BE2C (cell line): ENCODE results near the gene CTAGE1.
A peak's percentile ranks its signal among the peaks of the same experiment; 100 is the strongest.

ENCODE experiments used
- DNase-seq: peaks from one replicate; pipeline ENCODE4 v3.0.0-alpha.2; 2020
- H3K27me3 ChIP-seq: fragments of 250-450 bp; sonication (Bioruptor Pico); 2 replicates; pipeline ENCODE4 v1.5.1; 2020; ENCODE audit warnings: mild to moderate bottlenecking
- H3K36me3 ChIP-seq: fragments of 250-450 bp; sonication (Bioruptor Pico); 2 replicates; pipeline ENCODE4 v1.5.1; 2020; ENCODE audit warnings: mild to moderate bottlenecking
- H3K4me1 ChIP-seq: fragments of 250-450 bp; sonication (Bioruptor Pico); 2 replicates; pipeline ENCODE4 v1.5.1; 2020
- H3K4me3 ChIP-seq: 2 replicates; pipeline ENCODE4 v1.5.1; 2011; ENCODE audit warnings: low read depth, low read length
- H3K9me3 ChIP-seq: fragments of 250-450 bp; sonication (Bioruptor Pico); 2 replicates; pipeline ENCODE4 v1.5.1; 2020
- TF ChIP-seq, protein P1 (sequence below): IDR thresholded peaks from 2 replicates; pipeline ENCODE4 v1.5.1; 2012; ENCODE audit warnings: mild to moderate bottlenecking, low read depth, low read length

Gene CTAGE1

DNA sequence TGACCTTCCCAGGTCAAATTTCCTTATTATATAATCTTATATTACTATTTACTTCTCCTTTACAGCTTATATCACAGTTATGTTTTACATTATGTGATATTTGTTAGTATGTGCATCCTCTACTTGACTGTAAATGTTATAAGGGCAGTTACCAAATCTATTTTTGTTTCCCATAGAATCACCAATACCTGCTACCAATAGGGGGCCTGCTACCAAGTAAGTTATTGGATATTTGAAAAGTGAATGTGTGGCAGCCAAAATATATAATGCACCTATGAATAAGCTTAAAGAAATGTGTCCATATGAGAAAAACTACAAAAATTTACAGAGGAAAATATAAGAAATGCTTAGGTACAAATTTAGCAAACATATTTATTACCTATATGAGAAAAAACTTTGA, 23.9 kb upstream of the CTAGE1 start:
- Histone ChIP-seq H3K36me3 (no peaks in the 10 kb centered on the region), H3K9me3 (no peaks in the 10 kb centered on the region), H3K4me1 (no peaks in the 10 kb centered on the region), H3K4me3 (no peak overlapping the region), H3K27me3 (no peaks in the 10 kb centered on the region)
- TF ChIP-seq, protein P1, sequence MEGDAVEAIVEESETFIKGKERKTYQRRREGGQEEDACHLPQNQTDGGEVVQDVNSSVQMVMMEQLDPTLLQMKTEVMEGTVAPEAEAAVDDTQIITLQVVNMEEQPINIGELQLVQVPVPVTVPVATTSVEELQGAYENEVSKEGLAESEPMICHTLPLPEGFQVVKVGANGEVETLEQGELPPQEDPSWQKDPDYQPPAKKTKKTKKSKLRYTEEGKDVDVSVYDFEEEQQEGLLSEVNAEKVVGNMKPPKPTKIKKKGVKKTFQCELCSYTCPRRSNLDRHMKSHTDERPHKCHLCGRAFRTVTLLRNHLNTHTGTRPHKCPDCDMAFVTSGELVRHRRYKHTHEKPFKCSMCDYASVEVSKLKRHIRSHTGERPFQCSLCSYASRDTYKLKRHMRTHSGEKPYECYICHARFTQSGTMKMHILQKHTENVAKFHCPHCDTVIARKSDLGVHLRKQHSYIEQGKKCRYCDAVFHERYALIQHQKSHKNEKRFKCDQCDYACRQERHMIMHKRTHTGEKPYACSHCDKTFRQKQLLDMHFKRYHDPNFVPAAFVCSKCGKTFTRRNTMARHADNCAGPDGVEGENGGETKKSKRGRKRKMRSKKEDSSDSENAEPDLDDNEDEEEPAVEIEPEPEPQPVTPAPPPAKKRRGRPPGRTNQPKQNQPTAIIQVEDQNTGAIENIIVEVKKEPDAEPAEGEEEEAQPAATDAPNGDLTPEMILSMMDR, result no peak
- no peak for DNase-seq

GRCh38 chr18:22439447-22439846, 21.7 kb upstream of the CTAGE1 start:
- TF ChIP-seq, protein P1, result no peak
- Histone ChIP-seq H3K4me1 (peaks cover 5% of the 10 kb centered on the region; the same call in 1 of the 2 replicates), H3K4me3 (no peak overlapping the region), H3K27me3 (no peaks in the 10 kb centered on the region), H3K9me3 (no peaks in the 10 kb centered on the region), H3K36me3 (no peaks in the 10 kb centered on the region)
- no peak for DNase-seq

DNA sequence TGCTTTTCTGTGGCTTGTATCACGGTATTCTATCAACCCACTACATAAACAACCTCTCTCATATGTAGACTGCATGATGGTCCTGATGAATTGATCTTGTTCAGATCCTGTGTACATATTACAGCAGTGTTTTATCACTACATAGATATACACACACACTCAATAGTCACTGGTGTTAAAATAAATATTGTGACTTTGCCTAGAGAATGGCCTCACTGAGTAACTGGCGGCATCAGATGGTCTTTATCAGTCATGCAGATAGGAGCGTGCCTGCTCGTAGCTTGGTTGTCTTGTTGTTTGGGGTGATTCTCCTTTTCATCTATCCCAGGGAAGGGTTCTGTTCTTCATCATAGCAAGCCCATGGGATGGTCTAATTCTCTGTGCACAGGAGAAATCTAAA, 18.4 kb upstream of the CTAGE1 start:
- Histone ChIP-seq H3K4me1 (peaks cover 5% of the 10 kb centered on the region; the same call in 1 of the 2 replicates), H3K4me3 (no peak overlapping the region), H3K36me3 (no peaks in the 10 kb centered on the region), H3K27me3 (no peaks in the 10 kb centered on the region), H3K9me3 (no peaks in the 10 kb centered on the region)
- TF ChIP-seq, protein P1, result no peak
- DNase-seq, result no peak

DNA sequence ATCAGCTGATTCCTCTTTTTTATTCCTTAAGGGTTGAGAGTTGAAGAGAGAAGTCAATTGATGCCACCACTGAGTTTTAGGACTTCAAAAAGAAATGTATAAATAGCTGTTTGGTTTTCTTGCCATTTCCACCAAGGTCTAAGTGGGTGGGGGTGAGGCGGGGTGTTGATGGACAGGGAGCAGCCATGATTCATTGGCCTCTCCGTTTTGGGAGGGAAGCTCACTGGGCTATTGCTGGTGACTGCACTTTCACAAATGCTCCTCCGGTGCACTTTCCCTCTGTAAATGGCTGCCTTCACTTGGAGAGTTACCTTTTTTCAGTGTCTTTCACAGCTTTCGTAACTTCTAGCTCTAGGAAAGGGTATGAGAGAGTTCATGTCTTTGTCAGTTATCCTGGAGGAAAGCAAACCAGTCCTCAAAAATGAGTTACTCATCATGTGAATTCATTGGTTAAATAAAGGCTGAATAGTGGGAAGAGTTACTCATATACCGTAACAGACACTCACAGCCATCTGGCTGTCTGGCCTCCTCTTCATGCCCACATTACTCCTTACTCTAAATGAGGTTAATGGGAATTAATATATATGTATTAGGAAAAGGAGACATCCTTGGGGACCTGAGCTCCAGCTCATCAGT, 17.4 kb upstream of the CTAGE1 start:
- H3K27me3 ChIP-seq, result no peaks in the 10 kb centered on the region
- peaks cover 5% of the 10 kb centered on the region; the same call in 1 of the 2 replicates for H3K4me1 ChIP-seq
- no peaks in the 10 kb centered on the region for H3K36me3 ChIP-seq
- DNase-seq, result no peak
- no peak overlapping the region for H3K4me3 ChIP-seq
- H3K9me3 ChIP-seq, result no peaks in the 10 kb centered on the region
- TF ChIP-seq, protein P1, result no peak

DNA sequence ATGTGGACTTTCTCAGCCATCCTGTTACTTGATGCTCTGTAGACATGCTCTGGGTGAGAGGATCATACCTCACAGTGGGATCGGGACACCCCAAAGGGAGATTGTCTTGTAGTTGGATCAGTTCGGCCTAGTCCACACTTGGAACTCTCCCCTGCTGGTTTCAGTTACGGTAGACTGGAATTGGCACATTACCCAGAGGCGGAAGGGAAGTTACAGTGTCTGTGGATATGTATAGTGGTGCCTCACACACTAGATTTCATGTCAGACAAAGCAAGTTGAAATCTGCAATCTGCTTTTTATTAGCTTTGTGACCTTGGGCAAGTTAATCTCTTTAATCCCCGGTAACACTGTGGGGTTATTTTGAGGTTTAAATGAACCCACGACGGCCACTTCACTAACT, 16.2 kb upstream of the CTAGE1 start:
- Histone ChIP-seq H3K4me1 (peaks cover 5% of the 10 kb centered on the region; the same call in 1 of the 2 replicates), H3K4me3 (no peak overlapping the region), H3K36me3 (no peaks in the 10 kb centered on the region), H3K27me3 (no peaks in the 10 kb centered on the region), H3K9me3 (no peaks in the 10 kb centered on the region)
- TF ChIP-seq, protein P1, result no peak
- no peak for DNase-seq

GRCh38 chr18:22432657-22433137, 15.0 kb upstream of the CTAGE1 start:
- H3K9me3 ChIP-seq, result no peaks in the 10 kb centered on the region
- no peaks in the 10 kb centered on the region for H3K27me3 ChIP-seq
- TF ChIP-seq, protein P1, result no peak
- H3K36me3 ChIP-seq, result no peaks in the 10 kb centered on the region
- peaks cover 5% of the 10 kb centered on the region; the same call in 1 of the 2 replicates for H3K4me1 ChIP-seq
- peak overlapping the region; percentile 12; the same call in 1 of the 2 replicates for H3K4me3 ChIP-seq
- DNase-seq, result peak; percentile 18
